OCI-LY3 (cell line): Measurements from ENCODE around the gene ANKRD31.
A peak's percentile ranks its signal among the peaks of the same experiment; 100 is the strongest.

Source experiments
- EZH2phosphoT487 ChIP-seq: fragments of 200-600 bp; shearing (Covaris generic); IDR thresholded peaks from 2 replicates; pipeline ENCODE4 v1.6.1; 2018; ENCODE audit warnings: antibody characterized with exemption, mixed run types, low read depth
- TF ChIP-seq, protein P1 (sequence below): fragments of 200-600, 300-600 bp; sonication (generic); IDR thresholded peaks from 2 replicates; pipeline ENCODE4 v1.5.1; 2014; ENCODE audit warnings: antibody characterized with exemption, low read length, low read depth

GRCh38 chr5:75049456-75050351 is 187.0 kb downstream of the ANKRD31 start:
- TF ChIP-seq, protein P1, sequence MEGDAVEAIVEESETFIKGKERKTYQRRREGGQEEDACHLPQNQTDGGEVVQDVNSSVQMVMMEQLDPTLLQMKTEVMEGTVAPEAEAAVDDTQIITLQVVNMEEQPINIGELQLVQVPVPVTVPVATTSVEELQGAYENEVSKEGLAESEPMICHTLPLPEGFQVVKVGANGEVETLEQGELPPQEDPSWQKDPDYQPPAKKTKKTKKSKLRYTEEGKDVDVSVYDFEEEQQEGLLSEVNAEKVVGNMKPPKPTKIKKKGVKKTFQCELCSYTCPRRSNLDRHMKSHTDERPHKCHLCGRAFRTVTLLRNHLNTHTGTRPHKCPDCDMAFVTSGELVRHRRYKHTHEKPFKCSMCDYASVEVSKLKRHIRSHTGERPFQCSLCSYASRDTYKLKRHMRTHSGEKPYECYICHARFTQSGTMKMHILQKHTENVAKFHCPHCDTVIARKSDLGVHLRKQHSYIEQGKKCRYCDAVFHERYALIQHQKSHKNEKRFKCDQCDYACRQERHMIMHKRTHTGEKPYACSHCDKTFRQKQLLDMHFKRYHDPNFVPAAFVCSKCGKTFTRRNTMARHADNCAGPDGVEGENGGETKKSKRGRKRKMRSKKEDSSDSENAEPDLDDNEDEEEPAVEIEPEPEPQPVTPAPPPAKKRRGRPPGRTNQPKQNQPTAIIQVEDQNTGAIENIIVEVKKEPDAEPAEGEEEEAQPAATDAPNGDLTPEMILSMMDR = peak; percentile 65
- no peak for TF ChIP-seq EZH2phosphoT487
